ENCODE data around the gene COL21A1.

COL21A1 gene

GRCh38 chr6:56259234-56260077 is 12.1 kb upstream of the COL21A1 start:
- DNase-seq (ENCODE audit: low spot score) = no peak
- no peak for TF ChIP-seq CTCF (IDR thresholded peaks at IDR 0.05; ENCODE audit: extremely low read depth, missing control alignments)

GRCh38 chr6:56255349-56255748 is 8.0 kb upstream of the COL21A1 start:
- no peak for DNase-seq (ENCODE audit: low spot score)
- TF ChIP-seq CTCF (IDR thresholded peaks at IDR 0.05; ENCODE audit: extremely low read depth, missing control alignments) = no peak

GRCh38 chr6:56250266-56250665 is 2.9 kb upstream of the COL21A1 start:
- no peak for TF ChIP-seq CTCF (IDR thresholded peaks at IDR 0.05; ENCODE audit: extremely low read depth, missing control alignments)
- no peak for DNase-seq (ENCODE audit: low spot score)

- no peak for DNase-seq (ENCODE audit: low spot score)
- no peak for TF ChIP-seq CTCF (IDR thresholded peaks at IDR 0.05; ENCODE audit: extremely low read depth, missing control alignments)
These were observed 308 bp upstream of the COL21A1 start for GRCh38 chr6:56247654-56248122.

- TF ChIP-seq CTCF (IDR thresholded peaks at IDR 0.05; ENCODE audit: extremely low read depth, missing control alignments) = no peak
- DNase-seq (ENCODE audit: low spot score) = no peak
These were observed 869 bp downstream of the COL21A1 start for GRCh38 chr6:56246541-56246880.

GRCh38 chr6:56245903-56246351 is 1.5 kb downstream of the COL21A1 start:
- DNase-seq (ENCODE audit: low spot score) = no peak
- no peak for TF ChIP-seq CTCF (IDR thresholded peaks at IDR 0.05; ENCODE audit: extremely low read depth, missing control alignments)

GRCh38 chr6:56244528-56245253 is 2.7 kb downstream of the COL21A1 start:
- no peak for DNase-seq (ENCODE audit: low spot score)
- no peak for TF ChIP-seq CTCF (IDR thresholded peaks at IDR 0.05; ENCODE audit: extremely low read depth, missing control alignments)
